Keratinocyte (primary cell): ENCODE results near the gene TLR10.

Source experiments
- EZH2 ChIP-seq: IDR thresholded peaks from one replicate; pipeline ENCODE4 v1.6.1; 2012; ENCODE audit warnings: inconsistent platforms, mild to moderate bottlenecking, low read length, moderate library complexity
- TF ChIP-seq, protein P1 (sequence below), 3 experiments: IDR thresholded peaks in 1 of 3; conservative IDR thresholded peaks in 1 of 3; optimal IDR thresholded peaks in 1 of 3; 2 replicates in 2 of 3; 3 replicates in 1 of 3; pipeline versions ENCODE3 to v1.5.1; 2011; ENCODE audit warnings: low read length in 3 of 3, mild to moderate bottlenecking in 3 of 3, moderate library complexity in 2 of 3, control low read depth in 1 of 3, inconsistent platforms in 1 of 3; ENCODE audit not compliant: insufficient read depth in 2 of 3; ENCODE audit errors: extremely low read depth in 1 of 3

GRCh38 chr4:38823766-38824165, 41.0 kb upstream of the TLR10 start:
- TF ChIP-seq, protein P1, sequence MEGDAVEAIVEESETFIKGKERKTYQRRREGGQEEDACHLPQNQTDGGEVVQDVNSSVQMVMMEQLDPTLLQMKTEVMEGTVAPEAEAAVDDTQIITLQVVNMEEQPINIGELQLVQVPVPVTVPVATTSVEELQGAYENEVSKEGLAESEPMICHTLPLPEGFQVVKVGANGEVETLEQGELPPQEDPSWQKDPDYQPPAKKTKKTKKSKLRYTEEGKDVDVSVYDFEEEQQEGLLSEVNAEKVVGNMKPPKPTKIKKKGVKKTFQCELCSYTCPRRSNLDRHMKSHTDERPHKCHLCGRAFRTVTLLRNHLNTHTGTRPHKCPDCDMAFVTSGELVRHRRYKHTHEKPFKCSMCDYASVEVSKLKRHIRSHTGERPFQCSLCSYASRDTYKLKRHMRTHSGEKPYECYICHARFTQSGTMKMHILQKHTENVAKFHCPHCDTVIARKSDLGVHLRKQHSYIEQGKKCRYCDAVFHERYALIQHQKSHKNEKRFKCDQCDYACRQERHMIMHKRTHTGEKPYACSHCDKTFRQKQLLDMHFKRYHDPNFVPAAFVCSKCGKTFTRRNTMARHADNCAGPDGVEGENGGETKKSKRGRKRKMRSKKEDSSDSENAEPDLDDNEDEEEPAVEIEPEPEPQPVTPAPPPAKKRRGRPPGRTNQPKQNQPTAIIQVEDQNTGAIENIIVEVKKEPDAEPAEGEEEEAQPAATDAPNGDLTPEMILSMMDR (optimal IDR thresholded peaks at IDR 0.05 in 1 of 3, IDR thresholded peaks at IDR 0.05 in 1 of 3, conservative IDR thresholded peaks at IDR 0.05 in 1 of 3; ENCODE audit: extremely low read depth in 1 of 3, insufficient read depth in 2 of 3, low read length in 3 of 3): no peak
- TF ChIP-seq EZH2: no peak
